SK-N-MC (cell line): Measurements from ENCODE around the gene OR51V1.

Source experiments
- DNase-seq: peaks from one replicate; pipeline ENCODE4 v3.0.0-alpha.2; 2011; ENCODE audit warnings: low read depth, low spot score
- H3K27ac ChIP-seq: fragments of 200-600 bp; sonication (generic); 2 replicates; pipeline ENCODE4 v1.5.1; 2016; ENCODE audit warnings: mixed run types
- H3K36me3 ChIP-seq: fragments of 200-600 bp; sonication (generic); 2 replicates; pipeline ENCODE4 v1.6.1; 2017; ENCODE audit warnings: antibody characterized with exemption, low read length, mixed read lengths; ENCODE audit not compliant: insufficient read depth
- H3K4me3 ChIP-seq: fragments of 200-600 bp; sonication (generic); 2 replicates; pipeline ENCODE4 v1.5.1; 2016
- H3K9ac ChIP-seq: fragments of 200-600 bp; sonication (generic); 2 replicates; pipeline ENCODE4 v1.8.0; 2017; ENCODE audit warnings: mixed run types, mixed read lengths; ENCODE audit not compliant: insufficient read length
- H3K9me3 ChIP-seq: fragments of 200-600 bp; sonication (generic); 2 replicates; pipeline ENCODE4 v1.6.1; 2017; ENCODE audit warnings: low read depth, mild to moderate bottlenecking, antibody characterized with exemption, low read length, moderate library complexity, mixed read lengths
- EZH2 ChIP-seq: fragments of 200-600 bp; sonication (generic); IDR thresholded peaks from one replicate; pipeline ENCODE4 v1.6.1; 2017; ENCODE audit warnings: antibody characterized with exemption
- FOXP2 ChIP-seq: optimal IDR thresholded peaks from 2 replicates; pipeline ENCODE3; 2011; ENCODE audit warnings: mild to moderate bottlenecking, moderate library complexity; ENCODE audit not compliant: insufficient read depth; ENCODE audit errors: extremely low read length, control extremely low read depth
- POLR2AphosphoS5 ChIP-seq: IDR thresholded peaks from 2 replicates; pipeline ENCODE4 v1.6.1; 2012; ENCODE audit warnings: mild to moderate bottlenecking, low read depth, low read length, borderline replicate concordance

OR51V1 gene

DNA sequence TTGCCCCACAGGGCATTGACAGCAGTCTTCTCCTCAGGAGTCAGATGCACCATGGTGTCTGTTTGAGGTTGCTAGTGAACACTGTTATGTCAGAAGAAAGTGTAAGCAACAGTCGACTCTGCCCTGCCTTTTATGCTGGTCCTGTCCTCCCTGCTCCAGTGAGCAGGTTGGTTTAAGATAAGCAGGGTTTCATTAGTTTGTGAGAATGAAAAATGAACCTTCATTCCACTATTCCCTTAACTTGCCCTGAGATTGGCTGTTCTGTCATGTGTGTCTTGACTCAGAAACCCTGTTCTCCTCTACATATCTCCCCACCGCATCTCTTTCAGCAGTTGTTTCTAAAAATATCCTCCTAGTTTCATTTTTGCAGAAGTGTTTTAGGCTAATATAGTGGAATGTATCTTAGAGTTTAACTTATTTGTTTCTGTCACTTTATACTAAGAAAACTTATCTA lies 33.9 kb upstream of the OR51V1 start, which contains the start of gene HBD:
TSS of gene HBD (minus strand) at position 103 of the 454 bp plus-strand sequence. CDS start at position 53, 50 bp downstream.
- no peak within 1 kb of the TSS for H3K27ac ChIP-seq
- H3K4me3 ChIP-seq: no peak within 1 kb of the TSS
- TF ChIP-seq EZH2 (no peak), FOXP2 (no peak), POLR2AphosphoS5 (no peak)
- H3K9ac ChIP-seq: no peak within 1 kb of the TSS
- no peaks in the 10 kb centered on the region for H3K36me3 ChIP-seq
- no peak for DNase-seq
- no peaks in the 10 kb centered on the region for H3K9me3 ChIP-seq

DNA sequence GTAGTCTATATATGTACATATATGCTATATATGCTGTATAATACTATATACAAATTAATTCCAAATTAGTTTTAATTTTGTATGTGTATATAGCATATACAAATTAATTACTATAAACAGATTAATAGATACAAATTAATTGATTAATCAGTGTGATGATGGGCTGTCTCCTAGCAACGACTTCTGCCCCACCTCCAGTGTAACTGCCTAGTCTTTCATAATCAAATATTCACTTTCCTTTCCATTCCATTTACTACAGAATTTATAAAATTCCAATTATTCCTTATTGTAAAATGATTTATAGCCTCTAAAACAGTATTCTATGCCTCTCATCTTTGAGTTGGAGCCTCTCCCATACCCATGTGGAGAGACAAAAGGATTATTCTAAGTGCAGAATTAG lies 32.8 kb upstream of the OR51V1 start:
- no peak overlapping the region for H3K9ac ChIP-seq
- H3K4me3 ChIP-seq: no peak overlapping the region
- no peak for DNase-seq
- no peak for TF ChIP-seq FOXP2
- no peak for TF ChIP-seq EZH2
- no peak for TF ChIP-seq POLR2AphosphoS5
- H3K27ac ChIP-seq: no peak overlapping the region
- H3K36me3 ChIP-seq: no peaks in the 10 kb centered on the region
- H3K9me3 ChIP-seq: no peaks in the 10 kb centered on the region

DNA sequence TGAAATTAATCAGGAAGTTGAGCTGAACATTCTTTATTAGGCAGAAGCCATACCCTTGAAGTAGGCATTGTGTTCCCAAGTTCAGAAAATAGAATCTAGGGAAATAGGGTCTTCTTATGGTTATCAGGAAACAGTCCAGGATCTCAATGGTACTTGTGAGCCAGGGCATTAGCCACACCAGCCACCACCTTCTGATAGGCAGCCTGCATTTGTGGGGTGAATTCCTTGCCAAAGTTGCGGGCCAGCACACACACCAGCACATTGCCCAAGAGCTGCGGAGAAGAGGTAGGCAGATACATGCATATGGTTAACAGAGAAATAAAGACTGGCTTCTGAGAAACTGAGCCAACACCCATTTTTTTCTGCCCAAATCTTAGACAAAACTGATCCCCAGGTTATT lies 32.3 kb upstream of the OR51V1 start:
- H3K9ac ChIP-seq: no peak overlapping the region
- DNase-seq: no peak
- no peak overlapping the region for H3K4me3 ChIP-seq
- no peaks in the 10 kb centered on the region for H3K36me3 ChIP-seq
- TF ChIP-seq EZH2: no peak
- no peak for TF ChIP-seq FOXP2
- TF ChIP-seq POLR2AphosphoS5: no peak
- H3K9me3 ChIP-seq: no peaks in the 10 kb centered on the region
- H3K27ac ChIP-seq: no peak overlapping the region

DNA sequence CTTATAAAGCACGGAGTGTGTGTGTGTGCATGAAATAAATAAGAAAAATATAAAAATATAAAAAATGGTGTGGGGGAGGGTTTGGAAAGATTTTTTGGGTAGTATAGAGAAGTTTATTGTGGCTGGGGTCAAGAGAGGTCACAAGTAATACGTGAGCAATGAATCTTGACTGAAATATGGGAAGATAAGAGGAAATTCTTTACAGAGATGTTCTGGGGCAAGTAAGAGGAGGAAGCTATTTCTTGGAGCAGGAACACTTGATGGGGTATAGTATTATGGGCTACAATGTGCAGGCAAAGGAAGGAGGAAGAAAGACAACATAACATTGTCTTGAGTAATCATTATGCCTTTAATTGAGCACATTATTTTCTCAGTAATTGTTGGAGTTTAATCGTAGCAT lies 31.7 kb upstream of the OR51V1 start:
- TF ChIP-seq EZH2: no peak
- TF ChIP-seq POLR2AphosphoS5: no peak
- TF ChIP-seq FOXP2: no peak
- no peaks in the 10 kb centered on the region for H3K9me3 ChIP-seq
- H3K9ac ChIP-seq: no peak overlapping the region
- DNase-seq: no peak
- no peak overlapping the region for H3K27ac ChIP-seq
- H3K36me3 ChIP-seq: no peaks in the 10 kb centered on the region
- no peak overlapping the region for H3K4me3 ChIP-seq

DNA sequence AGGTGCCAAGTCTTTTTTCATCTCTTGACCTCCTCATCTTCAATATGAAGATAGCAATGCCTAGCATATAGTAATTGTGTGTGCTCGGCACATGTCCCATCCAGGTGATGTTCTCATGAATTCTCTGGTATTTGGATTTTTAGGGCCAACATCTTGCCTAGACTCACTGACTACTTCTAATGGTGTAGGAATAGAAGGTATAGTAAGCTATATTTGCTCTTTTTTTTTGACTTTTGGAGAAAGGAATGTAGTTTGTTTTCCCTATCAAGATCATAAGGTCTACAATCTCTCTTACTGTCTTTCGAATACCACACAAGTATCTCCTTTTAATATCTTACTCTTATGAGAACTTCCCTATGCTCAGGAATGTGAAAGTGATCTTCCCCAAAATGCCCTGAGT lies 30.6 kb upstream of the OR51V1 start:
- Histone ChIP-seq H3K9ac (no peak overlapping the region), H3K36me3 (no peaks in the 10 kb centered on the region), H3K27ac (no peak overlapping the region), H3K4me3 (no peak overlapping the region), H3K9me3 (no peaks in the 10 kb centered on the region)
- TF ChIP-seq POLR2AphosphoS5 (no peak), EZH2 (no peak), FOXP2 (no peak)
- no peak for DNase-seq

DNA sequence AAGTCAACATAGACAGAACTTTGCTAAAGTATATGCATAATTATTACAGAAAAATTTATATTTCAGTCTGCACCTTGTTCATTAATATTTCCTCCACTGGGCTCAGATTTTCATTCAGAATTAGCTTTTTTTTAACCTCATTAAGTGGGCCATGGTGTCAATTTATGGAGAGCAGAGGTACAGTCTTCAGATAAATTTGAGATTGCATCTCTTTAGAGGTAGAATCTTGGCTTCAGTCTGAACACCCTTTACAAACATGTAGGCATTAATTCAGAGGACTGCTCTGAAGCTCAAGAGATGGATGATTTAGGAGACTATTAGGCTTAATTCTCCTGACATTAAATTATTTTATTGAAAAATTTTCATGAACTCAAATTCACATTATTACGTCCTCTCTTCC lies 29.8 kb upstream of the OR51V1 start:
- H3K4me3 ChIP-seq: no peak overlapping the region

DNA sequence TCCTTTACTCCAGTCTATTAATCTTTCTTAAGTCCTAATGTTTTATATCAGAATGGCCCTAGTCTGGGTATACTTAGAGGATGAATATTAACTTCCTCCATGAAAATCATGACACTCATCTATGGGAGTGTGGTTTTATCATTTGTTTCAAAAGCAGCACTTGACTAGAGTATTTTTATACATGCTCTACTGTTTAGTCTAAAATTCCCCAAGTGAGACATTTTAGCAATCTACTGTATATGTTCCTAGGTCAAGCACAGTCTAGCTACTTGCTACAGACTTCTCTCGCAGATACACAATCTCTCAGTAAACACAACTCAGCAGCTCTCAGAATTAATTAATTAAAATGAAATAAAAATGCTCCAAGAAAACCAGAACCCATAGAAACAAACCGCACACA lies 29.3 kb upstream of the OR51V1 start:
- H3K36me3 ChIP-seq: no peaks in the 10 kb centered on the region
- no peak overlapping the region for H3K9ac ChIP-seq
- TF ChIP-seq POLR2AphosphoS5 (no peak), FOXP2 (no peak), EZH2 (no peak)
- H3K27ac ChIP-seq: no peak overlapping the region
- DNase-seq: no peak
- no peak overlapping the region for H3K4me3 ChIP-seq
- no peaks in the 10 kb centered on the region for H3K9me3 ChIP-seq

More for the DNA sequence above, 29.8 kb upstream of the OR51V1 start:
- Histone ChIP-seq H3K9ac (no peak overlapping the region), H3K27ac (no peak overlapping the region), H3K36me3 (no peaks in the 10 kb centered on the region), H3K9me3 (no peaks in the 10 kb centered on the region)
- DNase-seq: no peak
- TF ChIP-seq POLR2AphosphoS5 (no peak), EZH2 (no peak), FOXP2 (no peak)

DNA sequence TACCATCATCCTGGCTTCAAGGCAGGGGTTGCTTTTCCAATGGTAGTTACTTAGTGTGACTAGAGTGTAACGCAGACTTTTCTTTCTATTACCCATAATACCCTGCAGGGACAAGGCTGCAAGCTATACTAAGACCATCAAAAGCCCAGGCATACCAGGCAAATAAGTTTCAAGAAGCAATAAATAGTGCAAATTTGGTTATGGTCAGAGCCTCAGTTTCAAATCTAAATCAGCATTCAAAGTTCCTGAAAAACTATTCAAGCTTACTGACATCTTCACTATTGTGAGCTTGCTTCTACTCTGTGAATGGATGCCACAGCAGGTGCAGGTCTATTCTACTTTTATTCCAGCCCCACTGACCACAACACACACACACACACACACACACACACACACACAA lies 28.9 kb upstream of the OR51V1 start:
- no peak for TF ChIP-seq POLR2AphosphoS5
- TF ChIP-seq FOXP2: no peak
- TF ChIP-seq EZH2: no peak
- no peak overlapping the region for H3K27ac ChIP-seq
- no peak overlapping the region for H3K4me3 ChIP-seq
- no peak for DNase-seq
- no peaks in the 10 kb centered on the region for H3K9me3 ChIP-seq
- no peak overlapping the region for H3K9ac ChIP-seq
- H3K36me3 ChIP-seq: no peaks in the 10 kb centered on the region

DNA sequence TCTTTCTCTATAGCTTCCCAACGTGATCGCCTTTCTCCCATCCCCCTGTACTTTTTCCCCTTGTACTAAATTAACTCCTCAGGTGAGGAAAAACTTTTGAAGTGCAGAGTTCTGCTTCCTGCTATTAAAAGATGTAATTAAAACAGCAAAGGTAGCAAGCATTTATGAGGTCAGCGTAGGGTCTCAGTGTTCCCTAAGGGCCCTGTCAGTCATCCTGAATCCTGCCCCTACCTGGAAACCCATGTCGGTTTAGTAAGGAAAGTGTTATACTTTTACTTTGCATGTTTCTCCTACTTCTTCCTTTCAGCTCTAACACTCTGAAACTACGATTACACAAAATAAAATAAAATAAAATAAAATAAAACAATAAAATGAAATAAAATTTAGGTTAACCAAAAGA lies 27.6 kb upstream of the OR51V1 start:
- no peak overlapping the region for H3K27ac ChIP-seq
- TF ChIP-seq POLR2AphosphoS5 (no peak), FOXP2 (no peak), EZH2 (no peak)
- no peaks in the 10 kb centered on the region for H3K9me3 ChIP-seq
- no peak overlapping the region for H3K4me3 ChIP-seq
- H3K36me3 ChIP-seq: no peaks in the 10 kb centered on the region
- DNase-seq: no peak
- no peak overlapping the region for H3K9ac ChIP-seq

DNA sequence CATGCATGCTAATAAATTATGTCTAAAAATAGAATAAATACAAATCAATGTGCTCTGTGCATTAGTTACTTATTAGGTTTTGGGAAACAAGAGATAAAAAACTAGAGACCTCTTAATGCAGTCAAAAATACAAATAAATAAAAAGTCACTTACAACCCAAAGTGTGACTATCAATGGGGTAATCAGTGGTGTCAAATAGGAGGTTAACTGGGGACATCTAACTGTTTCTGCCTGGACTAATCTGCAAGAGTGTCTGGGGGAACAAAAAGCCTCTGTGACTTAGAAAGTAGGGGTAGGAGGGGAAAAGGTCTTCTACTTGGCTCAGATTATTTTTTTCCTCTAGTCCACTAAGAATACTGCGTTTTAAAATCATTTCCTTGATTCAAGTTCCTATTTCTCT lies 27.2 kb upstream of the OR51V1 start:
- Histone ChIP-seq H3K9me3 (no peaks in the 10 kb centered on the region), H3K27ac (no peak overlapping the region), H3K4me3 (no peak overlapping the region), H3K9ac (no peak overlapping the region), H3K36me3 (no peaks in the 10 kb centered on the region)
- TF ChIP-seq EZH2 (no peak), FOXP2 (no peak), POLR2AphosphoS5 (no peak)
- DNase-seq: no peak
